Nucleus accumbens (tissue), 56 donors: Measurements from ENCODE around the gene TOP2A.

Source experiments
- DNase-seq, 56 donors: peaks; one replicate each; lab custom pipeline; 2025; lab: John Stamatoyannopoulos, UW

TOP2A gene

DNA sequence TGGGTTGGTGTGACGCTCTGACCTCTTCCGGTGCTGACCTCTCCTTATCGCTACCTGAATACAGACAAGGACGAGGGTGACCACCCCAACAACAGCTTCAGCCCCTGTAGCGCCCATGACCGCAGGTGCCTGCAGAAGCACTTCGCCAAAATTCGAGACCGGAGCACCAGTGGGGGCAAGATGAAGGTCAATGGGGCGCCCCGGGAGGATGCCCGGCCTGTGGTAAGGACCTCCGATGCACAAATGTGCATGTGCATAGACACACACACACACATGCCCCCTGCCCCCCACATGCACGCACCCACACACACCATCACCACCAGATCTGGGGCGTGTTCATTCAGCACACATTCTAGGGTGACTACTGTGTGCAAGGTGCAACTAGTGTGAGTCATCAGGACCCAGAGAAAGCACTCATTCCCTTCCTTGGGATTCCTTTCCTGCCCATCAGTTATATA lies 35.3 kb upstream of the TOP2A start:
- no peak for DNase-seq

DNA sequence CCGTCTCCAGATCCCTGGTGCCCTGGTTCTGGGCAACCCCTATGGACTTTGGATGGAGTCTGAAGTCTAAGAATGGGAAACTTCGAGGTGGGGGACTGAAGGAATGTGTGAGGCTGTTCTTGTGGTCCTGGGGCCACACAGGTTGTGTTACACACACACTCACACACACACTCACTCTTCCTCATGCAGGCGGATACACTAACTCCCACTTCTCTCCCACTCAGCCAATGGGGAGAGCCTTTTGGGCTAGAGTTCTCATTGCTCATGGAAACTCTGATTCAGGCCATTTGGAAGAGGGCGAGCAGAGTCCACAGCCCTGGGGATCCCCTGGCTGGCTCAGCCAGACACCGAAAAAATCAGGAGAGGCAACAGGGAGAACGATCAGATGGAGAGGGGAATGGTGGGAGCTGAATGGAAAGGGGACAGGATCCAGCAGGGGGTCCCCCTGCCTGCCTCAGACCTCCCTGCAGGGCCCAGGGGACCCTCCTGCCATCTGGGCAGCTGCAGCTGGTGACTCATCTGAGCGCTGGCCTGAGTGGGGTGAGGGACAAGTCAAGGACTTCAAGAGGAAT lies 34.6 kb upstream of the TOP2A start:
- no peak for DNase-seq

DNA sequence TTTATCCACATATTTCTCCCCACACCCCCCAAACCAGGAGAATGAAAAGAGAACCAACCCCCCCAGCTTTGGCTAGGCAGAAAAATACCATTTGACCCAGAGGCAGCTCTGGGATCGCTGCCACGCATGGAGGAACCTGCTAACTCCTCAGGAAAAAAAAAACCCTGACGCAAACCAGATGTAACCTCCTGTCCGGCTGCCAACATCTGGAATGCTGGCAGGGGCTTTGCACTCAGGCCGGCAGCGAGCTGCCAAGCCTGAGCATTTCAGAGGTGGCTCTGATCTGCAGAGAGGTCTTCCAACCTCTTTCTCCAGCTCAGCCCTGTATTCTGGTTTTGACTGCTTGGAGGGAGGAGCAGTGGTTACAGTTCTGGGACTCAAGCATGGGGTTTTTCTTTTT lies 33.7 kb upstream of the TOP2A start:
- DNase-seq, result peak in 4 of 56 donors; percentile 10 to 42 (median 12)

DNA sequence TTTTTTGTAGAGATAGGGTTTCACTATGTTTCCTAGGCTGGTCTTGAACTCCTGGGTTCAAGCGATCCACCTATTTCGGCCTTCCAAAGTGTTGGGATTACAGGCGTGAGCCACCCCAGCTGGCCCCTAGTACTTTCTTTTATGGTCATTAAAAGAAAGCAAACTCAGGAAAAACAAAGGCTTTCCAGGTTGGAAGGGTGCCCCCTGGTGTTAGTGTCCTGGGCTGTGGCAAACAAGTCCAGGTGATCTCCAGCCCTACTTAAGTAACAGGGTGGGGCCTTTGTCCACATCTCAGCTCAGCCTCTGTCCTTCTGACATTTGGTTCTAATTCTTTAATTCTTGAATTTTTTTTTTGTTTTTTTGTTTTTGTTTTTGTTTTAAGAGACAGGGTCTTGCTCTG lies 32.5 kb upstream of the TOP2A start:
- no peak for DNase-seq

- no peak for DNase-seq
Measured at GRCh38 chr17:40448639-40449261, 31.1 kb upstream of the TOP2A start.

DNA sequence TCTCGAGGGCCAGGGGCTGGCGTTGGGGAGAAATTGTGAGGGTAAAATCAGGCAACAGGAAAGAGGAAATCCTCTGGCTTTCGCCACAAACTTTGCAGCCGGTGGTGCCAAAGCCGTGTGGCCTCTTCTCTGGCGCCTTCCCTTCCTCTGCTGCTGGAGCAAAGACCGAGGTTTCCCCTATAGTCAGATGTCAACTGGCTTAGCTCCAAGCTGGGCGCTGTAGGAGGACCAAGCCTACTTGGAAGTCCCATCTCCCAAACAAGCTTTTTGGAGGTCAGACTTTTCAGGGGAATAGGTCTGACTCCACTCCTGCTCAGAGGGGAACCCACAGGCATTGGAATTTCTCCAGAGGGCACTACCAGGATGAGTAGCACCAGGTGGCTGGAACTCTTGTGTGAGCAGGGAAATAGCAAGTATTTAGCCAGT lies 30.5 kb upstream of the TOP2A start:
- DNase-seq, result no peak

GRCh38 chr17:40447806-40448205 lies 30.1 kb upstream of the TOP2A start:
- no peak for DNase-seq

DNA sequence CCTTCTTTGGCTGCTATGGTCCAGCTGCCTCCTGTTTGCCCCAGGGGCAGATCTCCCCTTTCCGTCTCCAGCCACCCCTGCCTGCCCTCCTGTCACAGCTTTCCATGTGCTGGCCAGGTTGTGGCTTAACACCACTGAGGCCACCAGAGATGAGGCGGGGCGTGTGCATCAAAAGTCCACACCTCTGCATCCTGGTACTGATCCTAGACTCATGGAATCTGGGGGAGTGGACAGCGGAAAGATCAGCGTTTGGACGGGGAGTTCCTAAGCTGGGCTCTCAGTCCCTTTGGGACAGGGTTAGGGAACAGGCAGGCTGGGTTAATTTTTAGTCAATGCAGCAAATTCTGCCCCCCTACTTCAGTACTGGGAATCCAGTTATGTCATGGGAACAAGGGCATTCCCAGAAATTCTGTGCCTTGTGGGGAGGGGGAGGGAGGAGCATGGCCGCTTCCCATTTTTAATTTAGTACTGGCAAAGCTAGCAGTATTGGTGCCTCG lies 29.5 kb upstream of the TOP2A start:
- no peak for DNase-seq

GRCh38 chr17:40445751-40446468 lies 28.2 kb upstream of the TOP2A start:
- no peak for DNase-seq

DNA sequence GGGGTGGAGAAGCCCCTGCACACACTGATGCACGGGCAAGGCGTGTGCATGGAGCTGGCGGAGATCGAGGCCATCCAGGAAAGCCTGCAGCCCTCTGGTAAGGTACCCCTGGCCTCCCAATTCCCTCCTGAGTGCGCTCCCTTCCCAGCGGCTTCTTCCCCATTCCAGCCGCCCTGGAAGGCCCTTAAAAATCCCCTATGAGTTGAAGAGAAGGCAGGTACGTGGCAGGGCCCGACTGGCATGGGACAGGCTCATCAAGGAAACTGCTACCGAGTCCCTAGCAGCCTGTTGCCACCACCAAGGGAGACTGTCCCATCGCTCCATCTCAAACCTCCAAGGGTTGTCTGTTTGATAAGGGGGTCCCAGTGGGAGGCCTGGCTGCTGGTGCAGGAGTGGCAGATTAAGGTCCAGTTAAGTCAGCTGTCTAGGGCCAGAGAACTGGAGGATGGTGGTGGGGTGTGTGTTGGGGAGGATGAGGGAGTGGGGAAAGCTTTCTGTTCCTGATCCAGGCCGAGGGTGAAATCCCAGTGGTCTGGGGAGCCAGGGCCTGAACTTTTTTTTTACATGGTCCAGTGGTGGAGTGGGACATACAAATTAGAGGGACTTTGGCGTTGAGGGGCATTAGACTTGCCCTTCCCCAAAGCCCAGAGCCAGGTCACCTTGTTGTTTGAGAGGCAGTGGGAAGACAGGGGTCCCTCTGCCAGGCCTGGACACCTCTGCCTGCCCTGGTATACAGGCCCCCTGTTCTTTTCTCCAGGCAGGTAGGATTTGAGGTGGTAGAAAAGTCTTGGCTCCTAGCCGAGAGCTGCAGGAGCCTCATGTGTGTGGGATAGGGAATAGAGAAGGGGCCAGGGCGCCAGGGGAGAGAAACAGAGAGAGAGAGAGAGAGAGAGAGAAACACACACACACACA lies 26.5 kb upstream of the TOP2A start:
- DNase-seq, result peak in 2 of 56 donors; percentile 30 to 44

- DNase-seq, result peak in 45 of 56 donors; percentile 1 to 78 (median 33)
Measured at GRCh38 chr17:40443196-40443987, 25.7 kb upstream of the TOP2A start, which contains the start of gene IGFBP4. Gene IGFBP4 (plus strand): TSS chr17:40443450. CDS start chr17:40443736, 286 bp downstream.

GRCh38 chr17:40442392-40443195 lies 24.9 kb upstream of the TOP2A start:
- peak in 1 of 56 donors; percentile 18 for DNase-seq

DNA sequence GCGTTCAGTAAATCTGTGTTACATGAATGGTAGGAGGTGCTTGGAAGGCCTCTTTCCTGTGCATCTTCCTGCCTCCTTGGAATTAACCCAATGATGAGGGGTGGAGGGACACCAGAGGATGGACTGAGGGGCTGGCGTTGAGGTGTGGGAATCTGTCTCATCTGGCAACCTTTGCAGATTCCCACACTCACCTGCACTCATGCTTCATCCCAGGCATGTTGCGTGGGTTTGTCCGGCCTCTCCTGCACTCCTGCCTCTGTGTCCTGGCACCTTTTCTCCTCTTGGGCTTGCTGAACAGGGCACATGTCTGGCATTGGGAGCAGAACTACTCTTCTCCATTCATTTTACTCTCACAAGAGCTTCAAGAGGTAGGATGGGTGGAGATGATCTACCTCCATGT lies 22.5 kb upstream of the TOP2A start:
- no peak for DNase-seq

GRCh38 chr17:40437095-40437732 lies 19.5 kb upstream of the TOP2A start:
- DNase-seq, result peak in 2 of 56 donors; percentile 10 to 11

DNA sequence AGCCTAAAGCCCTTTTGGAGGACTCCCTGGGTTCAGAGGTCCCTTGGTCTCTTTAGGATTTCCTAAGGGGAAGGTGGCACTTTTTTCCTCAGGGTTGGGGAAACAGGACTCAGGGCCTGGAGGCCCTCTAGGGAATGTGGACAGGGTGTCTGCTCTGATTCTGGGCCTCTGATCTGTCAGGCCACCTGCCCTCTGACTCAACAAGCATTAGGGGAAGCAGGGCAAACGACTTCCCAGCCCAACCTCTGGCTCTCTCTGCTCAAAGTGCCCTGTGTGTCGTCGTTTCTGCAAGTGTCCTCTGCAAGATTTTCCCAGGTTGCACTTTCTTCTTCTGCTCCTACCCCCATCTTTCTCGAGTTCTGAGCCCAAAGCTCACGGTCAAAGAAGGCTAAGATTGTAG lies 18.9 kb upstream of the TOP2A start:
- no peak for DNase-seq

- DNase-seq, result peak in 1 of 56 donors; percentile 15
Measured at GRCh38 chr17:40433551-40434415, 16.1 kb upstream of the TOP2A start.

- DNase-seq, result no peak
Measured at GRCh38 chr17:40432864-40433528, 15.3 kb upstream of the TOP2A start.
